Endothelial cell of umbilical vein (primary cell): ENCODE results near the gene MAPKAPK2. TPM values are rescaled to one million over a fixed set of nuclear protein-coding genes. Genes with fewer than 3 reads are reported as not detected.

Source experiments
- BruUV-seq: library from RNA; stranded (reverse); fragments of 400-500 nt; replicated peaks from 2 replicates; lab custom pipeline; 2021; lab: Mats Ljungman, UMichigan
- CTCF ChIA-PET: fragments of 300-600, 350-600 bp; sonication (Branson Sonifier 250); formaldehyde crosslinking; loops from one replicate; lab custom pipeline; 2021; ENCODE audit warnings: antibody characterized with exemption, inconsistent platforms; lab: Charles Lee
- POLR2A ChIA-PET: fragments of 300-600, 350-600 bp; sonication (Branson Sonifier 250); formaldehyde crosslinking; loops from one replicate; lab custom pipeline; 2021; ENCODE audit warnings: antibody characterized with exemption, inconsistent platforms; lab: Charles Lee
- DNase-seq: peaks from one replicate; pipeline ENCODE4 v3.0.0-alpha.2; 2011; ENCODE audit warnings: low read depth, low spot score
- FAIRE-seq: peaks from 2 replicates; lab custom pipeline; 2011; peaks lifted over from hg19 to GRCh38; lab: Jason Lieb, UNC
- H2AFZ ChIP-seq: 2 replicates; pipeline ENCODE4 v1.6.0; 2012; ENCODE audit warnings: low read depth, low read length, control low read depth, inconsistent platforms
- H3K27ac ChIP-seq: 2 replicates; pipeline ENCODE4 v1.5.1; 2011; ENCODE audit warnings: low read depth, mild to moderate bottlenecking, control low read depth, low read length, moderate library complexity; ENCODE audit not compliant: insufficient read depth
- H3K27me3 ChIP-seq, 2 experiments: 2 replicates each; pipeline versions ENCODE4 v1.6.0 to v1.6.1; 2011; ENCODE audit warnings: low read length in 2 of 2, mixed read lengths in 1 of 2; ENCODE audit not compliant: control insufficient read depth in 2 of 2, insufficient read depth in 2 of 2
- H3K36me3 ChIP-seq, 2 experiments: 2 replicates in 1 of 2; 3 replicates in 1 of 2; pipeline ENCODE4 v1.5.1; 2011; ENCODE audit warnings: low read length in 2 of 2, mild to moderate bottlenecking in 1 of 2, moderate library complexity in 1 of 2; ENCODE audit not compliant: control insufficient read depth in 2 of 2, insufficient read depth in 2 of 2; ENCODE audit errors: extremely low read depth in 1 of 2
- H3K4me1 ChIP-seq: 3 replicates; pipeline ENCODE4 v1.5.1; 2011; ENCODE audit warnings: mild to moderate bottlenecking, low read length; ENCODE audit not compliant: control insufficient read depth, insufficient read depth; ENCODE audit errors: extremely low read depth
- H3K4me2 ChIP-seq: 2 replicates; pipeline ENCODE4 v1.6.1; 2011; ENCODE audit warnings: low read length, control low read depth, mixed read lengths; ENCODE audit not compliant: insufficient read depth
- H3K4me3 ChIP-seq, 3 experiments: fragments of 200-600 bp in 1 of 3; sonication (generic), shearing (Covaris generic) in 1 of 3; replicated peaks in 1 of 3; 2 replicates each; pipeline ENCODE4 v1.5.1; 2011 to 2016; ENCODE audit warnings: control low read depth in 3 of 3, low read length in 3 of 3, mild to moderate bottlenecking in 2 of 3, inconsistent platforms in 1 of 3, low read depth in 1 of 3, moderate library complexity in 1 of 3; ENCODE audit not compliant: insufficient read depth in 1 of 3
- H3K79me2 ChIP-seq: 2 replicates; pipeline ENCODE4 v1.6.0; 2012; ENCODE audit warnings: low read length, inconsistent platforms; ENCODE audit not compliant: control insufficient read depth, insufficient read depth
- H3K9ac ChIP-seq: replicated peaks from 2 replicates; pipeline ENCODE3; 2011; ENCODE audit warnings: low read length, control low read depth; ENCODE audit not compliant: insufficient read depth; ENCODE audit errors: extremely low read depth
- H3K9me1 ChIP-seq: replicated peaks from 3 replicates; pipeline ENCODE4 v1.6.0; 2011; ENCODE audit warnings: mild to moderate bottlenecking, low read length; ENCODE audit not compliant: control insufficient read depth, insufficient read depth; ENCODE audit errors: extremely low read depth
- H3K9me3 ChIP-seq: replicated peaks from 2 replicates; pipeline ENCODE4 v1.5.1; 2012; ENCODE audit warnings: low read length, inconsistent platforms; ENCODE audit not compliant: control insufficient read depth, insufficient read depth
- H4K20me1 ChIP-seq: replicated peaks from 2 replicates; pipeline ENCODE3; 2011; ENCODE audit warnings: mild to moderate bottlenecking, low read length; ENCODE audit not compliant: control insufficient read depth, insufficient read depth; ENCODE audit errors: extremely low read depth
- EZH2 ChIP-seq: IDR thresholded peaks from 2 replicates; pipeline ENCODE4 v1.6.1; 2012; ENCODE audit warnings: borderline replicate concordance, low read depth, mild to moderate bottlenecking, moderate library complexity, low read length, inconsistent platforms; ENCODE audit not compliant: severe bottlenecking
- FOS ChIP-seq: IDR thresholded peaks from 2 replicates; pipeline ENCODE4 v1.6.1; 2011; ENCODE audit warnings: mild to moderate bottlenecking, low read length, moderate library complexity, borderline replicate concordance; ENCODE audit not compliant: insufficient read depth
- GATA2 ChIP-seq: IDR thresholded peaks from 2 replicates; pipeline ENCODE4 v1.7.0; 2011; ENCODE audit warnings: low read depth, mild to moderate bottlenecking, moderate library complexity, mixed read lengths, low read length; ENCODE audit not compliant: insufficient read length, insufficient read depth
- JUN ChIP-seq: IDR thresholded peaks from 2 replicates; pipeline ENCODE4 v1.6.1; 2011; ENCODE audit warnings: borderline replicate concordance, low read depth; ENCODE audit not compliant: insufficient read length, insufficient read depth
- MYC ChIP-seq: IDR thresholded peaks from one replicate; pipeline ENCODE4 v1.6.1; 2011; ENCODE audit warnings: mild to moderate bottlenecking, low read depth, low read length
- POLR2A ChIP-seq: IDR thresholded peaks from 2 replicates; pipeline ENCODE4 v1.6.1; 2012; ENCODE audit warnings: low read depth, mild to moderate bottlenecking, control low read depth, low read length
- POLR2AphosphoS5 ChIP-seq: IDR thresholded peaks from 2 replicates; pipeline ENCODE4 v1.6.1; 2012; ENCODE audit warnings: low read depth, mild to moderate bottlenecking, control low read depth, low read length, moderate library complexity; ENCODE audit not compliant: insufficient read depth
- dilution Hi-C: fragments of 300-500 bp; cut with MboI; formaldehyde crosslinking; loops from one replicate; pipeline ENCODE4 v1.15.0; 2019; ENCODE audit warnings: low sequenced_read_pairs; ENCODE audit not compliant: extremely low pct_ligation_motif_present
- intact Hi-C: fragments of 100-400 bp; cut with micrococcal nuclease; formaldehyde crosslinking; loops from one replicate; pipeline ENCODE4 v1.10.0; 2022
- polyA plus RNA-seq, 4 experiments: library from polyadenylated mRNA; depleted of rRNA in 3 of 4; stranded (reverse) in 3 of 4; unstranded in 1 of 4; fragments of >200 nt; gene quantifications; 2 replicates each; pipeline versions ENCODE4 v1.2.1 to v1.2.3, GENCODE V29; 2011 to 2012; ENCODE audit warnings: missing spikeins in 1 of 4
- total RNA-seq: library from RNA; stranded (reverse); gene quantifications from 2 replicates; pipeline ENCODE4 v1.2.3, GENCODE V29; 2021
- TF ChIP-seq, protein P1 (sequence below): IDR thresholded peaks from 2 replicates; pipeline ENCODE4 v1.6.1; 2011; ENCODE audit not compliant: insufficient read depth, insufficient read length
- TF ChIP-seq, protein P2 (sequence below), 2 donors: IDR thresholded peaks; 1 replicate in 1 of 2; 2 replicates in 1 of 2; pipeline ENCODE4 v1.5.1; 2011; ENCODE audit warnings: low read length in 2 of 2, mild to moderate bottlenecking in 2 of 2, moderate library complexity in 2 of 2, control low read depth in 1 of 2, inconsistent platforms in 1 of 2, low read depth in 1 of 2; ENCODE audit not compliant: insufficient read depth in 1 of 2; ENCODE audit errors: extremely low read depth in 1 of 2

MAPKAPK2 gene
- total and polyA plus RNA-seq, 2 donors (not counting 3 experiments of a cell fraction or from before 2014, with no cell fraction given) = 52.9 to 69.1 TPM

DNA sequence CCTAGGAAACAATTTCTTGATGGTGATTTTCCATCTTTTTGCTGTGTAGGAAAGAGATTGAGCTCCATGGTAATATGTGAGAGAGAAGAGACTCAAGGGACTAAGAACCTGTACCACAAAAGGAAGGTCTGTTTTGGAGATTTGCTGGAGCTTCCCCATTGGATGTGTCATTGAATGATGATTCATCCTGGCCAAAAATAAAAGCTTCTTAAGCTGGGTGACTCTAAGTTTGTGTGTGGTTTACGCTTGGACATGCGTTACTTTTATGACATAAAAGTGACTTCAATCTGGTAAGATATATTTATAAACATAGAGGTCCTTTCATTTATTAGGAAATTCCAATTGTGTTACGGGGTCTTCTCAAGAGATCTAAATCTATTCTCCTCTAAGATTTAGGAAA, 68.4 kb downstream of the MAPKAPK2 start:
- no peaks in the 10 kb centered on the region for H3K36me3 ChIP-seq
- intact Hi-C loops (no loop called here), dilution Hi-C loops (no loop called here)
- peaks cover 8 to 16% of the 10 kb centered on the region in 2 experiments for H3K27me3 ChIP-seq
- H3K9me3 ChIP-seq = no peaks in the 10 kb centered on the region
- H2AFZ ChIP-seq = no peak overlapping the region
- FAIRE-seq (no peak), DNase-seq (no peak)
- no TSS peak for BruUV-seq
- H3K27ac ChIP-seq = no peak overlapping the region
- ChIA-PET POLR2A (no interaction called here), CTCF (interaction anchor here (0.7 kb wide), 1 partner anchor 189 kb away, joined by 3 read pairs; no protein-coding TSS in a partner anchor)
- no peaks in the 10 kb centered on the region for H3K4me1 ChIP-seq
- no peaks in the 10 kb centered on the region for H4K20me1 ChIP-seq
- H3K4me2 ChIP-seq = no peak overlapping the region
- H3K9me1 ChIP-seq = no peaks in the 10 kb centered on the region
- no peak overlapping the region for H3K9ac ChIP-seq
- H3K4me3 ChIP-seq = no peak overlapping the region
- no peaks in the 10 kb centered on the region for H3K79me2 ChIP-seq
- no peak for TF ChIP-seq GATA2
- TF ChIP-seq, protein P1, sequence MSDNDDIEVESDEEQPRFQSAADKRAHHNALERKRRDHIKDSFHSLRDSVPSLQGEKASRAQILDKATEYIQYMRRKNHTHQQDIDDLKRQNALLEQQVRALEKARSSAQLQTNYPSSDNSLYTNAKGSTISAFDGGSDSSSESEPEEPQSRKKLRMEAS = no peak
- TF ChIP-seq, protein P2, sequence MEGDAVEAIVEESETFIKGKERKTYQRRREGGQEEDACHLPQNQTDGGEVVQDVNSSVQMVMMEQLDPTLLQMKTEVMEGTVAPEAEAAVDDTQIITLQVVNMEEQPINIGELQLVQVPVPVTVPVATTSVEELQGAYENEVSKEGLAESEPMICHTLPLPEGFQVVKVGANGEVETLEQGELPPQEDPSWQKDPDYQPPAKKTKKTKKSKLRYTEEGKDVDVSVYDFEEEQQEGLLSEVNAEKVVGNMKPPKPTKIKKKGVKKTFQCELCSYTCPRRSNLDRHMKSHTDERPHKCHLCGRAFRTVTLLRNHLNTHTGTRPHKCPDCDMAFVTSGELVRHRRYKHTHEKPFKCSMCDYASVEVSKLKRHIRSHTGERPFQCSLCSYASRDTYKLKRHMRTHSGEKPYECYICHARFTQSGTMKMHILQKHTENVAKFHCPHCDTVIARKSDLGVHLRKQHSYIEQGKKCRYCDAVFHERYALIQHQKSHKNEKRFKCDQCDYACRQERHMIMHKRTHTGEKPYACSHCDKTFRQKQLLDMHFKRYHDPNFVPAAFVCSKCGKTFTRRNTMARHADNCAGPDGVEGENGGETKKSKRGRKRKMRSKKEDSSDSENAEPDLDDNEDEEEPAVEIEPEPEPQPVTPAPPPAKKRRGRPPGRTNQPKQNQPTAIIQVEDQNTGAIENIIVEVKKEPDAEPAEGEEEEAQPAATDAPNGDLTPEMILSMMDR (IDR thresholded peaks at IDR 0.05; ENCODE audit: extremely low read depth in 1 of 2, insufficient read depth in 1 of 2, low read depth in 1 of 2, low read length in 2 of 2) = no peak

DNA sequence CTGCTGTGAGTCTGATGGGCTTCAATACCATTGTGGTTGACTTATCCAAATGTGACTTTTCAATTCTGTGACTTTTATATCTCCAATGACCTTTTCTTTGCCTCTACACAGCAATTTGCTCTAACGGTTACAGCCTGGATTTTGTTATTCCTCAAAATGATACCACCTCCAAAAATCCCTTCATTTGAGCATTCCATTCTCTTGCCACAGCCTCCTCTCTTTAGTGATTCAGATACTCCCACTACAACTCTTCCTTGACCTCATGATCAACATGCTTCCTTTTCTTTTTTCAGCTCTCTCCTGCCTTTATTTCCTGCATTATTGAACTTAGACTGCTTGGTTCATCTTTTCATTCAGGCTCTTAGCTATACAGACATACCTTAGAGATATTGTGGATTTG, 69.3 kb downstream of the MAPKAPK2 start:
- no peaks in the 10 kb centered on the region for H3K36me3 ChIP-seq
- no peak for FAIRE-seq
- CTCF ChIA-PET = no interaction called here
- H3K9me3 ChIP-seq = no peaks in the 10 kb centered on the region
- no peaks in the 10 kb centered on the region for H3K4me1 ChIP-seq
- H3K27me3 ChIP-seq = peaks cover 6 to 13% of the 10 kb centered on the region in 2 experiments
- no peak overlapping the region for H3K4me3 ChIP-seq
- TF ChIP-seq MYC = no peak
- TF ChIP-seq FOS = no peak
- TF ChIP-seq, protein P1 = no peak
- TF ChIP-seq GATA2 = no peak
- TF ChIP-seq, protein P2 (IDR thresholded peaks at IDR 0.05; ENCODE audit: extremely low read depth in 1 of 2, insufficient read depth in 1 of 2, low read depth in 1 of 2, low read length in 2 of 2) = no peak
- no peak for TF ChIP-seq POLR2AphosphoS5
- TF ChIP-seq JUN = no peak
- TF ChIP-seq EZH2 = no peak
- no peak for TF ChIP-seq POLR2A
- POLR2A ChIA-PET = no interaction called here
- H3K27ac ChIP-seq = no peak overlapping the region
- H2AFZ ChIP-seq = no peak overlapping the region
- H4K20me1 ChIP-seq = no peaks in the 10 kb centered on the region
- no peaks in the 10 kb centered on the region for H3K9me1 ChIP-seq
- no TSS peak for BruUV-seq
- no peak overlapping the region for H3K9ac ChIP-seq
- no peak overlapping the region for H3K4me2 ChIP-seq
- intact Hi-C loops (no loop called here), dilution Hi-C loops (no loop called here)
- H3K79me2 ChIP-seq = no peaks in the 10 kb centered on the region
- DNase-seq = no peak
